ENCODE measurements around the gene PDAP1. TPM values are rescaled to one million over a fixed set of nuclear protein-coding genes. Genes with fewer than 3 reads are reported as not detected.
"Not testable (repeated sequence)": the region's sequence is repeated elsewhere in the genome, so short reads cannot be mapped to it uniquely, and the experiment has no call there.

PDAP1 gene
- total RNA-seq, 1 experiment from 2014 or later, result 180 TPM

DNA sequence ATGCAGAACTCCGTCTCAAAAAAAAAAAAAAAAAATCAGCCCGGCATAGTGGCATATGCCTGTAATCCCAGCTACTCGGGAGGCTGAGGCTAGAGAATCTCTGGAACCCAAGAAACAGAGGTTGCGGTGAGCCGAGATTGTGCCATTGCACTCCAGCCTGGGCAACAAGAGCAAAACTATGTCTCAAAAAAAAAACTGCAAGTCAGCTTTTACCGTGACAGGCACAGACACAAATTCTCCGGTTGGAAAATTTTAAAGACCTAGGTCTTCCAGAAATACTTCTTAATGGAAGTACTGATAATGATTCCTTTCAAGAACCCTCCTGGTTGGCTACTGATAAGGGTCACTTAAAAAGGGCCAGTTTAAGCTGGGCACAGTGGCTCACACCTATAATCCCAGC lies 53.3 kb downstream of the PDAP1 start:
- POLR2A ChIA-PET (ENCODE audit: unreplicated experiment), result no interaction called here
- H3K9me3 ChIP-seq (ENCODE audit: insufficient read depth, low read depth), result no peaks in the 10 kb centered on the region
- no peak overlapping the region for H3K27ac ChIP-seq
- TF ChIP-seq, protein P1, sequence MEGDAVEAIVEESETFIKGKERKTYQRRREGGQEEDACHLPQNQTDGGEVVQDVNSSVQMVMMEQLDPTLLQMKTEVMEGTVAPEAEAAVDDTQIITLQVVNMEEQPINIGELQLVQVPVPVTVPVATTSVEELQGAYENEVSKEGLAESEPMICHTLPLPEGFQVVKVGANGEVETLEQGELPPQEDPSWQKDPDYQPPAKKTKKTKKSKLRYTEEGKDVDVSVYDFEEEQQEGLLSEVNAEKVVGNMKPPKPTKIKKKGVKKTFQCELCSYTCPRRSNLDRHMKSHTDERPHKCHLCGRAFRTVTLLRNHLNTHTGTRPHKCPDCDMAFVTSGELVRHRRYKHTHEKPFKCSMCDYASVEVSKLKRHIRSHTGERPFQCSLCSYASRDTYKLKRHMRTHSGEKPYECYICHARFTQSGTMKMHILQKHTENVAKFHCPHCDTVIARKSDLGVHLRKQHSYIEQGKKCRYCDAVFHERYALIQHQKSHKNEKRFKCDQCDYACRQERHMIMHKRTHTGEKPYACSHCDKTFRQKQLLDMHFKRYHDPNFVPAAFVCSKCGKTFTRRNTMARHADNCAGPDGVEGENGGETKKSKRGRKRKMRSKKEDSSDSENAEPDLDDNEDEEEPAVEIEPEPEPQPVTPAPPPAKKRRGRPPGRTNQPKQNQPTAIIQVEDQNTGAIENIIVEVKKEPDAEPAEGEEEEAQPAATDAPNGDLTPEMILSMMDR (conservative IDR thresholded peaks at IDR 0.05), result no peak
- no peak for TF ChIP-seq EZH2 (IDR thresholded peaks at IDR 0.05; ENCODE audit: low read depth)
- H3K4me2 ChIP-seq, result no peak overlapping the region
- H3F3A ChIP-seq (ENCODE audit: insufficient read depth, low read depth), result peaks cover 9% of the 10 kb centered on the region; the same call in 1 of the 2 replicates
- intact Hi-C loops (cut with micrococcal nuclease; ENCODE audit: unreplicated experiment), result no loop called here
- H3K4me3 ChIP-seq, result no peak overlapping the region
- DNase-seq, result no peak
- H3K79me2 ChIP-seq (ENCODE audit: low read depth), result no peaks in the 10 kb centered on the region
- no peaks in the 10 kb centered on the region for H3K9me2 ChIP-seq (ENCODE audit: insufficient read depth)
- no peaks in the 10 kb centered on the region for H3K4me1 ChIP-seq (replicated peaks; ENCODE audit: insufficient read depth)
- no TSS peak for BruUV-seq (replicated peaks)
- no peak overlapping the region for H2AFZ ChIP-seq
- 0 out of 2 replicates have a peak, but pooled peaks cover 4% of the 10 kb centered on the region for H4K20me1 ChIP-seq (ENCODE audit: insufficient read depth)
- peaks cover 9% of the 10 kb centered on the region; the same call in 1 of the 2 replicates for H3K36me3 ChIP-seq (ENCODE audit: low read depth)
- CTCF ChIA-PET, result no interaction called here
- H3K27me3 ChIP-seq (ENCODE audit: insufficient read depth, low read depth), result no peaks in the 10 kb centered on the region

DNA sequence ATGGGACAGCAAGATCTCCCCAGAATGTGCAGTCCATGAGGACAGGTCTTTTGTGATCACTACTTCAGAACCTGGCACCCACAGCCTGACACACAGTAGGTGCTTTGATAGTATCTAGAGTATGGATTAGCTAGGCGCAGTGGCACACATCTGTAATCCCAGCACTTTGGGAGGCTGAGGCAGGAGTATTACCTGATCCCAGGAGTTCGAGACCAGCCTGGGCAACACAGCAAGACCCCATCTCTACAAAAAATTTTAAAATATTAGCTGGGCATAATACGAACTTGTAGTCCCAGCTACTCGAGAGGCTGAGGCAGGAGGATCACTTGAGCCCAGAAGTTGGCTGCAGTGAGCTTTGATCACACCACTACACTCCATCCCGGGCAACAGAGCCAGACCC lies 56.1 kb downstream of the PDAP1 start:
- H3K79me2 ChIP-seq (ENCODE audit: low read depth), result no peaks in the 10 kb centered on the region
- H3K4me1 ChIP-seq (replicated peaks; ENCODE audit: insufficient read depth), result no peaks in the 10 kb centered on the region
- H4K20me1 ChIP-seq (ENCODE audit: insufficient read depth), result 0 out of 2 replicates have a peak, but pooled peaks cover 4% of the 10 kb centered on the region
- intact Hi-C loops (cut with micrococcal nuclease; ENCODE audit: unreplicated experiment), result no loop called here
- H3F3A ChIP-seq (ENCODE audit: insufficient read depth, low read depth), result peaks cover 2% of the 10 kb centered on the region; the same call in 1 of the 2 replicates
- H3K4me3 ChIP-seq, result no peak overlapping the region
- no peak for TF ChIP-seq EZH2 (IDR thresholded peaks at IDR 0.05; ENCODE audit: low read depth)
- TF ChIP-seq, protein P1 (conservative IDR thresholded peaks at IDR 0.05), result no peak
- no peak overlapping the region for H3K27ac ChIP-seq
- no peaks in the 10 kb centered on the region for H3K9me3 ChIP-seq (ENCODE audit: insufficient read depth, low read depth)
- no peaks in the 10 kb centered on the region for H3K9me2 ChIP-seq (ENCODE audit: insufficient read depth)
- no peak overlapping the region for H2AFZ ChIP-seq
- POLR2A ChIA-PET (ENCODE audit: unreplicated experiment), result no interaction called here
- no TSS peak for BruUV-seq (replicated peaks)
- DNase-seq, result no peak
- H3K4me2 ChIP-seq, result no peak overlapping the region
- H3K36me3 ChIP-seq (ENCODE audit: low read depth), result peaks cover 20% of the 10 kb centered on the region
- CTCF ChIA-PET, result no interaction called here
- H3K27me3 ChIP-seq (ENCODE audit: insufficient read depth, low read depth), result no peaks in the 10 kb centered on the region

DNA sequence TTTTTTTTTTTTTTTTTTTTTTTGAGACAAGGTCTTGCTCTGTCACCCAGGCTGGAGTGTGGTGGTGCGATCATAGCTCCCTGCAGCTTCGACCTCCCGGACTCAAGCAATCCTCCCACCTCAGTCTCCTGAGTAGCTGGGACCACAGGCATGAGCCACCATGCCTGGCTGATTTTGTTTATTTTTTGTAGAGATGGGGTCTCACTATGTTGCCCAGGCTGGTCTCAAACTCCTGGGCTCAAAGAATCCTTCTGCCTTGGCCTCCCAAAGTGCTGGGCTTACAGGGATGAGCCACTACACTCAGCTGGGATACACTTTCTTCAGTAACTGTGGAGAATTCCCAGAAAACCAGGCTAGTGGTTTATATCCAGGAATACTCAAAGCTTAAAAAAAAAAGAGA lies 57.8 kb downstream of the PDAP1 start:
- intact Hi-C loops (cut with micrococcal nuclease; ENCODE audit: unreplicated experiment); H4K20me1 ChIP-seq (ENCODE audit: insufficient read depth); H3K27me3 ChIP-seq (ENCODE audit: insufficient read depth, low read depth); BruUV-seq (replicated peaks); H3K79me2 ChIP-seq (ENCODE audit: low read depth); H3K4me3 ChIP-seq; H3K9me2 ChIP-seq (ENCODE audit: insufficient read depth); H3K9me3 ChIP-seq (ENCODE audit: insufficient read depth, low read depth); H3F3A ChIP-seq (ENCODE audit: insufficient read depth, low read depth); H3K4me2 ChIP-seq; H3K4me1 ChIP-seq (replicated peaks; ENCODE audit: insufficient read depth); POLR2A ChIA-PET (ENCODE audit: unreplicated experiment); H2AFZ ChIP-seq; DNase-seq; H3K27ac ChIP-seq: not testable (repeated sequence)
- peaks cover 24% of the 10 kb centered on the region for H3K36me3 ChIP-seq (ENCODE audit: low read depth)
- CTCF ChIA-PET, result interaction anchor here (0.5 kb wide), 1 partner anchor 11 kb away, joined by 10 read pairs; no protein-coding TSS in a partner anchor

Other genes starting within 250 kb of the PDAP1 start
- gene KPNA7, start 200.5 kb downstream of the PDAP1 start, total RNA-seq (2021), result 3.6 and 4.2 TPM in 2 replicates
- gene MYH16, start 135.8 kb downstream of the PDAP1 start, total RNA-seq (2021), result 11.7 and 18.0 TPM in 2 replicates
- gene ARPC1A, start 82.7 kb downstream of the PDAP1 start, total RNA-seq (2021), result 274 and 305 TPM in 2 replicates
- gene ARPC1B, start 33.9 kb downstream of the PDAP1 start, total RNA-seq (2021), result 276 and 289 TPM in 2 replicates
- 167 and 178 TPM in 2 replicates for gene BUD31, start 372 bp upstream of the PDAP1 start, total RNA-seq (2021)
- gene PTCD1, start 30.2 kb upstream of the PDAP1 start, total RNA-seq (2021), result 8.0 and 8.8 TPM in 2 replicates
- gene CPSF4, start 30.3 kb upstream of the PDAP1 start, total RNA-seq (2021), result 69.0 and 81.5 TPM in 2 replicates
- gene ATP5MF, start 57.6 kb upstream of the PDAP1 start, total RNA-seq (2021), result 251 and 660 TPM in 2 replicates
- gene ZNF789, start 64.3 kb upstream of the PDAP1 start, total RNA-seq (2021), result 30.8 and 38.8 TPM in 2 replicates
- gene ZNF394, start 91.7 kb upstream of the PDAP1 start, total RNA-seq (2021), result 21.1 and 34.1 TPM in 2 replicates
- 10.0 and 13.2 TPM in 2 replicates for gene ZKSCAN5, start 96.1 kb upstream of the PDAP1 start, total RNA-seq (2021)
- gene FAM200A, start 143.5 kb upstream of the PDAP1 start, total RNA-seq (2021), result 6.9 and 7.1 TPM in 2 replicates
- 75.6 and 83.0 TPM in 2 replicates for gene ZNF655, start 150.0 kb upstream of the PDAP1 start, total RNA-seq (2021)
- 1.5 and 1.8 TPM in 2 replicates for gene TMEM225B, start 189.7 kb upstream of the PDAP1 start, total RNA-seq (2021)
- 20.5 and 21.8 TPM in 2 replicates for gene ZSCAN25, start 208.3 kb upstream of the PDAP1 start, total RNA-seq (2021)